ENCODE measurements around the gene NAB1.

DNA sequence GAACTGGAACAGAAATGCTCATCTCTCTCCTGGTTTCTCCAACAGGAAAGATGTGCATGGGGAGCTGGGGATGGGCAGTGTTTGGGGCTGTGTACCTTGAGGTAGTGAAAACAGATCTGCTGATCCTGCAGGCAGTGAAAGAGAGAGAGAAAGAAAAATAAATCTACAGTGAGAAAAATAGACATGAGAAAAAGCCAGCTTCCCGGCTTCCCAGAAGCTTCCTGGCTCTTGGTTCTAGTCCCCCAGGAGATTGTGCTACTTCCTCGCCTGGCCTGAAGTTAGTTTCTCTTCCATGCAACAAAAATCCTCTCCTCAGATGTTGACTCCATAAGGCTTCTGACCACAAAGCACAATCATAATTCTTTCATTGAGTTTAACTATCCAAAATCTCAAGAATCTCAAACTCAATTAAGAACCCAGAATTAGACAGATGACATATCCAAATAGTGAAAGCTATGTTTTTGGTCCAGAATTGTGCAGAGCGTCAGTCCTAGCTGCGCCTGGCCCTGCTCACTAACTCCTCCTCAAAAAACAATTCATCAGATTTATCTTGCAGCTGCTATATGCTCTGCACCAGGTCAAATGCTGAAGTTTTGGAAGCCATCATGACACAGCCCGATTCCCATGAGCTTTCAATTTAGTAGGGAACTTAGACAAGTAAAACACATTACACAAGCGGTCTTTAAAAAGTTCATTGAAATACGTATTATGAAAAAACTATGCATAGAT lies 20.1 kb upstream of the NAB1 start:
- TF ChIP-seq, protein P1, sequence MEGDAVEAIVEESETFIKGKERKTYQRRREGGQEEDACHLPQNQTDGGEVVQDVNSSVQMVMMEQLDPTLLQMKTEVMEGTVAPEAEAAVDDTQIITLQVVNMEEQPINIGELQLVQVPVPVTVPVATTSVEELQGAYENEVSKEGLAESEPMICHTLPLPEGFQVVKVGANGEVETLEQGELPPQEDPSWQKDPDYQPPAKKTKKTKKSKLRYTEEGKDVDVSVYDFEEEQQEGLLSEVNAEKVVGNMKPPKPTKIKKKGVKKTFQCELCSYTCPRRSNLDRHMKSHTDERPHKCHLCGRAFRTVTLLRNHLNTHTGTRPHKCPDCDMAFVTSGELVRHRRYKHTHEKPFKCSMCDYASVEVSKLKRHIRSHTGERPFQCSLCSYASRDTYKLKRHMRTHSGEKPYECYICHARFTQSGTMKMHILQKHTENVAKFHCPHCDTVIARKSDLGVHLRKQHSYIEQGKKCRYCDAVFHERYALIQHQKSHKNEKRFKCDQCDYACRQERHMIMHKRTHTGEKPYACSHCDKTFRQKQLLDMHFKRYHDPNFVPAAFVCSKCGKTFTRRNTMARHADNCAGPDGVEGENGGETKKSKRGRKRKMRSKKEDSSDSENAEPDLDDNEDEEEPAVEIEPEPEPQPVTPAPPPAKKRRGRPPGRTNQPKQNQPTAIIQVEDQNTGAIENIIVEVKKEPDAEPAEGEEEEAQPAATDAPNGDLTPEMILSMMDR (IDR thresholded peaks at IDR 0.05), result no peak
- TF ChIP-seq POLR2A (IDR thresholded peaks at IDR 0.05), result no peak
